ENCODE data around the gene KCNIP3. TPM values are rescaled to one million over a fixed set of nuclear protein-coding genes. Genes with fewer than 3 reads are reported as not detected.

KCNIP3 gene
- total RNA-seq, 1 experiment from 2014 or later = not detected

DNA sequence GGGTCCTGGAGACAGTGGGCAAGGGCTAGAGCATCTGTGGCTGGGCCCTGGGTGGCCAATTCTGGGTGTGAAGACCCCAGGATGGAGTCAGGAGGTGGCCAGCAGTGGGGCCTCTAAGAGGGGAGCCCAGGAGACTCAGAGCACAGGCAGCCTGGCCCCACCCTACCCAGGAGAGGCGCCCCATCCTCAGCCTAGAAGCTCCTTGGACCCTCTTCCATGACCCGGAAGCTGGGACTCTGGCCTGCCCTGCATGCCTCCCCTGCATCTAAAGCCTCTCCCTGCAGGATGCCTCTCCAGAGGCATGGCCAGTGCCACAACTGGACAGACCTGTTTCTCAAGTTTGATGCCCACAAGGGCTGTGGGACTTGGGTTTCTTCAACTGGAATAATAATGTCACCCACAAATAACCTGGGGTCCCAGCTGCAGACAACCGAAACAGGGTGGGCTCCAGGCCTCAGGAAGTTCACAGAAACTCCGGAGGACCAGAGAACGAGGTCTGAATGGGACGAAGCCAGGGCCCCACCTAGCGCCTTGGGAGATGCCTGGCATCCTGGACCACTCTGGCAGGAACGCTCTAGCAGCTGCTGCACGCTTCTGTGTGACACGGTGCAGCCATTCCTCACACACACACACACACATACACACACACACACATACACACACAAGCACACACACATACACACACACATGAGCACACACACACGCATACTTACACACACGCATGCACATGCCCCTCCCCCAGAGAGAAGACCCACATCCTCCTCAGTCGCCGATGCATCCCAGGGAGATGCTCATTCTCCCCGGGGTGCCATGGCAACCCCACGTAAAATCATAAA lies 16.4 kb downstream of the KCNIP3 start:
- Mint-ChIP-seq H3K36me3 (ENCODE audit: insufficient read depth, unreplicated experiment) (no peaks in the 10 kb centered on the region), H3K27me3 (ENCODE audit: insufficient read depth, unreplicated experiment) (peaks cover 2% of the 10 kb centered on the region), H3K27ac (ENCODE audit: unreplicated experiment) (no peak overlapping the region), H3K4me1 (ENCODE audit: low read depth, unreplicated experiment) (no peaks in the 10 kb centered on the region), H3K9me3 (ENCODE audit: unreplicated experiment) (no peaks in the 10 kb centered on the region), H3K4me3 (ENCODE audit: unreplicated experiment) (no peak overlapping the region)
- TF ChIP-seq, protein P1, sequence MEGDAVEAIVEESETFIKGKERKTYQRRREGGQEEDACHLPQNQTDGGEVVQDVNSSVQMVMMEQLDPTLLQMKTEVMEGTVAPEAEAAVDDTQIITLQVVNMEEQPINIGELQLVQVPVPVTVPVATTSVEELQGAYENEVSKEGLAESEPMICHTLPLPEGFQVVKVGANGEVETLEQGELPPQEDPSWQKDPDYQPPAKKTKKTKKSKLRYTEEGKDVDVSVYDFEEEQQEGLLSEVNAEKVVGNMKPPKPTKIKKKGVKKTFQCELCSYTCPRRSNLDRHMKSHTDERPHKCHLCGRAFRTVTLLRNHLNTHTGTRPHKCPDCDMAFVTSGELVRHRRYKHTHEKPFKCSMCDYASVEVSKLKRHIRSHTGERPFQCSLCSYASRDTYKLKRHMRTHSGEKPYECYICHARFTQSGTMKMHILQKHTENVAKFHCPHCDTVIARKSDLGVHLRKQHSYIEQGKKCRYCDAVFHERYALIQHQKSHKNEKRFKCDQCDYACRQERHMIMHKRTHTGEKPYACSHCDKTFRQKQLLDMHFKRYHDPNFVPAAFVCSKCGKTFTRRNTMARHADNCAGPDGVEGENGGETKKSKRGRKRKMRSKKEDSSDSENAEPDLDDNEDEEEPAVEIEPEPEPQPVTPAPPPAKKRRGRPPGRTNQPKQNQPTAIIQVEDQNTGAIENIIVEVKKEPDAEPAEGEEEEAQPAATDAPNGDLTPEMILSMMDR (IDR thresholded peaks at IDR 0.05; ENCODE audit: insufficient read depth in 1 of 2, low read depth in 1 of 2, low read length in 1 of 2, severe bottlenecking in 1 of 2, unreplicated experiment in 1 of 2) = no peak
- intact Hi-C loops (cut with micrococcal nuclease; ENCODE audit: unreplicated experiment) = no loop called here
- no peaks in the 10 kb centered on the region for H3K4me1 ChIP-seq
- H3K9me3 ChIP-seq = no peaks in the 10 kb centered on the region
- H3K36me3 ChIP-seq (ENCODE audit: control insufficient read depth, insufficient read depth, low read length) = no peaks in the 10 kb centered on the region
- DNase-seq = no peak
- no peak overlapping the region for H3K4me3 ChIP-seq (ENCODE audit: low read depth, low read length)
- no peaks in the 10 kb centered on the region; the same call in 1 of the 2 replicates for H3K27me3 ChIP-seq (replicated peaks; ENCODE audit: control insufficient read depth, insufficient read depth, low read length)
- CTCF ChIA-PET = interaction anchor here (0.5 to 1.4 kb wide), 2 partner anchors 82 to 244 kb away, joined by 3 read pairs; no protein-coding TSS in a partner anchor
- no TSS peak for BruUV-seq (replicated peaks)
- POLR2A ChIA-PET = no interaction called here

DNA sequence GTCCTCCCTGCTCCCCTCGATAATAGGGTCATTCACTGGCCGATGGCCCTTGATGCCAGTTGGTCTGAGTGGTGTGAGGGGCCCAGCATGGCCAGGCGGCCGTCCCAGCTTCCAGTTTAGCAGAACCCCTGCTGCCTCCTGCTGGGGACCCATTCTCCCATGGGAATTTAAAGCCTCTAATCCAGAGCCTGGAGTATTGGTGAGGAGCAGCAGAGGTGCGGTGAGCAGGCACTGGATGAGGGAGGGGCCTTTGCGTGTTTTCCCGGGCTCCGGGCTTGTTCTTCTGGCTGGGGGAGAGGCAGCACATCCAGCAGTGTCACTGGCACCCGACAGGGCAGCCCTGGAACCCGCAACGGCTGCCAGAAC lies 17.4 kb downstream of the KCNIP3 start:
- Mint-ChIP-seq H3K4me1 (ENCODE audit: low read depth, unreplicated experiment) (no peaks in the 10 kb centered on the region), H3K27ac (ENCODE audit: unreplicated experiment) (no peak overlapping the region), H3K36me3 (ENCODE audit: insufficient read depth, unreplicated experiment) (no peaks in the 10 kb centered on the region), H3K9me3 (ENCODE audit: unreplicated experiment) (no peaks in the 10 kb centered on the region), H3K27me3 (ENCODE audit: insufficient read depth, unreplicated experiment) (peaks cover 4% of the 10 kb centered on the region), H3K4me3 (ENCODE audit: unreplicated experiment) (no peak overlapping the region)
- TF ChIP-seq, protein P1 (IDR thresholded peaks at IDR 0.05; ENCODE audit: insufficient read depth in 1 of 2, low read depth in 1 of 2, low read length in 1 of 2, severe bottlenecking in 1 of 2, unreplicated experiment in 1 of 2) = no peak
- ChIA-PET POLR2A (no interaction called here), CTCF (interaction anchor here (2.0 kb wide), 1 partner anchor 83 kb away, joined by 22 read pairs; no protein-coding TSS in a partner anchor)
- no TSS peak for BruUV-seq (replicated peaks)
- Histone ChIP-seq H3K27me3 (replicated peaks; ENCODE audit: control insufficient read depth, insufficient read depth, low read length) (no peaks in the 10 kb centered on the region; the same call in 1 of the 2 replicates), H3K9me3 (no peaks in the 10 kb centered on the region), H3K4me1 (no peaks in the 10 kb centered on the region), H3K4me3 (ENCODE audit: low read depth, low read length) (no peak overlapping the region), H3K36me3 (ENCODE audit: control insufficient read depth, insufficient read depth, low read length) (no peaks in the 10 kb centered on the region)
- no peak for DNase-seq
- intact Hi-C loops (cut with micrococcal nuclease; ENCODE audit: unreplicated experiment) = no loop called here

DNA sequence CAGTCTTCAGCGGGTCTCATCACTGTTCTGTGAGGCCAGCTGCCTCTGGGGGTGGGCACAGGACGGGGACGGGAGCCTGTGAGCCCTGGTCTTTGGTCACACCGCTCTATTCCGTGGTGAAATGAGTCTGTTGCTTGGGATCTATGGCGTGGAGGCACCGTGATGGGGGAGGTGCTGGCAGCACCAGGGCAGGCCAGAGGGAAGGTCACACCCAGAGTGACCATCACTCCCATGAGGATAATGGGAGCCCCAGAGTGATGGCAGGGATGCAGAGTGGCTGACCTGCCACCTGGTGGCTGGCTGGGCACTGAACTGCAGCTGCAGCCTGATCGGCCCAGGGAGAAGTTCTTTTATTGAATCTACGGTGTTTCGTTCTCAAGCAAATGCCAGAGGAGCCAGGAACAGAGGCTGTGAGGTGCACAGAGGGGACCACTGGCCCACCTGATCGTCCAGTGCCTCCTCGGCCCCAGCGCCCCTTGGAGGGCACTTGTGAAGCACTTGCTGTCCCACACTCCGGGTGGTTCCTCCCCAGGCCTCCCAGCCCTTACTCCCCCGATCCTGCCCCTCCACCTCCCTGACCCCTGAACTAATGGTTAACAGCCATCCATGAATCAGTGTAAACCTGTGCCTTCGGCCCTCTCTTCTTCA lies 17.9 kb downstream of the KCNIP3 start:
- Histone ChIP-seq H3K4me1 (no peaks in the 10 kb centered on the region), H3K9me3 (no peaks in the 10 kb centered on the region), H3K36me3 (ENCODE audit: control insufficient read depth, insufficient read depth, low read length) (no peaks in the 10 kb centered on the region), H3K27me3 (replicated peaks; ENCODE audit: control insufficient read depth, insufficient read depth, low read length) (no peaks in the 10 kb centered on the region; the same call in 1 of the 2 replicates), H3K4me3 (ENCODE audit: low read depth, low read length) (no peak overlapping the region)
- peaks cover 4% of the 10 kb centered on the region for H3K27me3 Mint-ChIP-seq (ENCODE audit: insufficient read depth, unreplicated experiment)
- DNase-seq = peak; percentile 55 to 57
- TF ChIP-seq, protein P1 (IDR thresholded peaks at IDR 0.05; ENCODE audit: insufficient read depth in 1 of 2, low read depth in 1 of 2, low read length in 1 of 2, severe bottlenecking in 1 of 2, unreplicated experiment in 1 of 2) = peak; percentile 66 to 80
- ChIA-PET POLR2A (no interaction called here), CTCF (interaction anchor here (2.0 kb wide), 1 partner anchor 84 kb away, joined by 22 read pairs; no protein-coding TSS in a partner anchor)
- H3K4me1 Mint-ChIP-seq (ENCODE audit: low read depth, unreplicated experiment) = no peaks in the 10 kb centered on the region
- H3K27ac Mint-ChIP-seq (ENCODE audit: unreplicated experiment) = no peak overlapping the region
- H3K36me3 Mint-ChIP-seq (ENCODE audit: insufficient read depth, unreplicated experiment) = no peaks in the 10 kb centered on the region
- no peak overlapping the region for H3K4me3 Mint-ChIP-seq (ENCODE audit: unreplicated experiment)
- intact Hi-C loops (cut with micrococcal nuclease; ENCODE audit: unreplicated experiment) = loop anchor here (1.0 to 5.0 kb wide), 3 partner anchors 84 to 293 kb away; no protein-coding TSS in a partner anchor
- no TSS peak for BruUV-seq (replicated peaks)
- no peaks in the 10 kb centered on the region for H3K9me3 Mint-ChIP-seq (ENCODE audit: unreplicated experiment)

All from Caco-2 (cell line).